H1 (cell line): Measurements from ENCODE around the gene DNAJA3. TPM values are rescaled to one million over a fixed set of nuclear protein-coding genes. Genes with fewer than 3 reads are reported as not detected.

Source experiments
- CTCF ChIA-PET: fragments of 300-600 bp; sonication (Branson Sonifier 250); formaldehyde crosslinking; loops from one replicate; lab custom pipeline; 2021; ENCODE audit not compliant: partially characterized antibody; lab: Charles Lee
- POLR2A ChIA-PET: fragments of 300-600 bp; sonication (Branson Sonifier 250); formaldehyde crosslinking; loops from one replicate; lab custom pipeline; 2021; ENCODE audit warnings: inconsistent platforms; ENCODE audit not compliant: partially characterized antibody; lab: Charles Lee
- DNase-seq, 2 experiments: peaks; one replicate each; pipeline versions ENCODE4 v3.0.0 to v3.0.0-alpha.2; 2010 to 2022; ENCODE audit warnings: low spot score in 2 of 2, low read depth in 1 of 2, mixed read lengths in 1 of 2
- FAIRE-seq: peaks from 2 replicates; lab custom pipeline; 2011; peaks lifted over from hg19 to GRCh38; lab: Jason Lieb, UNC
- H2AFZ ChIP-seq: 2 replicates; pipeline ENCODE4 v1.8.1; 2012; ENCODE audit warnings: low read length, inconsistent platforms
- H2AK5ac ChIP-seq: 2 replicates; pipeline ENCODE4 v1.6.1; 2013; ENCODE audit warnings: low read depth, low read length
- H2BK120ac ChIP-seq: replicated peaks from 2 replicates; pipeline ENCODE3; 2013; ENCODE audit warnings: low read depth, low read length, inconsistent platforms
- H2BK12ac ChIP-seq: 2 replicates; pipeline ENCODE4 v1.6.1; 2013; ENCODE audit warnings: low read depth, low read length
- H2BK15ac ChIP-seq: 2 replicates; pipeline ENCODE4 v1.6.1; 2013; ENCODE audit warnings: low read length
- H2BK20ac ChIP-seq: 2 replicates; pipeline ENCODE4 v1.6.1; 2013; ENCODE audit warnings: low read length
- H2BK5ac ChIP-seq: 2 replicates; pipeline ENCODE4 v1.6.1; 2013; ENCODE audit warnings: low read depth, low read length
- H3K14ac ChIP-seq: 2 replicates; pipeline ENCODE4 v1.6.1; 2013; ENCODE audit warnings: inconsistent platforms; ENCODE audit not compliant: insufficient read length
- H3K18ac ChIP-seq: 2 replicates; pipeline ENCODE4 v1.6.1; 2013; ENCODE audit warnings: low read length; ENCODE audit errors: extremely low read depth
- H3K23ac ChIP-seq: 2 replicates; pipeline ENCODE4 v1.6.1; 2013; ENCODE audit warnings: inconsistent platforms; ENCODE audit not compliant: insufficient read length
- H3K23me2 ChIP-seq: 2 replicates; pipeline ENCODE4 v1.6.1; 2013; ENCODE audit warnings: low read depth, low read length
- H3K27ac ChIP-seq: 2 replicates; pipeline ENCODE4 v1.6.1; 2011; ENCODE audit warnings: low read depth, low read length, inconsistent platforms
- H3K27me3 ChIP-seq, 4 experiments: replicated peaks in 1 of 4; 1 replicate in 1 of 4; 2 replicates in 3 of 4; pipeline versions ENCODE4 v1.6.1 to v1.8.1; 2011 to 2013; ENCODE audit warnings: low read length in 3 of 4, mild to moderate bottlenecking in 3 of 4, inconsistent platforms in 2 of 4, mixed read lengths in 2 of 4, moderate library complexity in 1 of 4; ENCODE audit not compliant: control insufficient read depth in 3 of 4, insufficient read depth in 3 of 4; ENCODE audit errors: extremely low read depth in 1 of 4
- H3K36me3 ChIP-seq, 4 experiments: 2 replicates each; pipeline versions ENCODE4 v1.6.1 to v1.8.1; 2011 to 2013; ENCODE audit warnings: mild to moderate bottlenecking in 4 of 4, low read length in 3 of 4, moderate library complexity in 2 of 4, control low read depth in 1 of 4, inconsistent platforms in 1 of 4; ENCODE audit not compliant: insufficient read depth in 4 of 4, control insufficient read depth in 2 of 4
- H3K4ac ChIP-seq: replicated peaks from 2 replicates; pipeline ENCODE3; 2013; ENCODE audit warnings: low read length, low read depth, mixed read lengths, inconsistent platforms; ENCODE audit not compliant: insufficient read length
- H3K4me1 ChIP-seq, 4 experiments: replicated peaks in 1 of 4; 1 replicate in 1 of 4; 2 replicates in 3 of 4; pipeline versions ENCODE4 v1.6.1 to v1.8.1; 2011 to 2013; ENCODE audit warnings: low read length in 3 of 4, inconsistent platforms in 2 of 4, mixed read lengths in 1 of 4; ENCODE audit not compliant: insufficient read depth in 4 of 4, control insufficient read depth in 3 of 4
- H3K4me2 ChIP-seq, 2 experiments: 2 replicates each; pipeline versions ENCODE4 v1.6.1 to v1.8.1; 2011 to 2013; ENCODE audit warnings: low read depth in 2 of 2, low read length in 2 of 2, control low read depth in 1 of 2, inconsistent platforms in 1 of 2, mild to moderate bottlenecking in 1 of 2; ENCODE audit not compliant: insufficient read depth in 1 of 2
- H3K4me3 ChIP-seq, 4 experiments: fragments of 200-600, 300-600 bp in 1 of 4; sonication (generic), shearing (Covaris generic), sonication (Bioruptor Twin) in 1 of 4; 2 replicates each; pipeline versions ENCODE4 v1.5.1 to v1.8.1; 2011 to 2016; ENCODE audit warnings: low read length in 4 of 4, low read depth in 3 of 4, control low read depth in 2 of 4, inconsistent platforms in 2 of 4, mild to moderate bottlenecking in 2 of 4, mixed read lengths in 1 of 4, moderate library complexity in 1 of 4; ENCODE audit not compliant: insufficient read depth in 2 of 4; ENCODE audit errors: extremely low read depth in 1 of 4
- H3K56ac ChIP-seq: replicated peaks from 2 replicates; pipeline ENCODE3; 2013; ENCODE audit warnings: low read depth, mild to moderate bottlenecking, mixed read lengths, low read length, inconsistent platforms; ENCODE audit not compliant: insufficient read length
- H3K79me1 ChIP-seq: 2 replicates; pipeline ENCODE4 v1.6.1; 2013; ENCODE audit warnings: low read depth, low read length, control low read depth
- H3K79me2 ChIP-seq, 2 experiments: 2 replicates each; pipeline versions ENCODE4 v1.6.1 to v1.8.1; 2012 to 2013; ENCODE audit warnings: low read length in 2 of 2, mild to moderate bottlenecking in 2 of 2, inconsistent platforms in 1 of 2; ENCODE audit not compliant: insufficient read depth in 2 of 2, control insufficient read depth in 1 of 2
- H3K9ac ChIP-seq, 4 experiments: replicated peaks in 1 of 4; 1 replicate in 1 of 4; 2 replicates in 3 of 4; pipeline versions ENCODE4 v1.6.1 to v1.8.1; 2011 to 2013; ENCODE audit warnings: low read depth in 3 of 4, low read length in 3 of 4, control low read depth in 2 of 4, mild to moderate bottlenecking in 2 of 4, moderate library complexity in 2 of 4, inconsistent platforms in 1 of 4; ENCODE audit errors: extremely low read depth in 1 of 4
- H3K9me3 ChIP-seq, 2 experiments: 2 replicates each; pipeline versions ENCODE4 v1.6.1 to v1.8.1; 2012 to 2013; ENCODE audit warnings: mild to moderate bottlenecking in 2 of 2, moderate library complexity in 2 of 2, control low read depth in 1 of 2, inconsistent platforms in 1 of 2, low read depth in 1 of 2, low read length in 1 of 2, mixed read lengths in 1 of 2; ENCODE audit not compliant: insufficient read depth in 2 of 2
- H4K20me1 ChIP-seq, 2 experiments: replicated peaks in 1 of 2; 2 replicates each; pipeline versions ENCODE3 to v1.8.1; 2011 to 2013; ENCODE audit warnings: inconsistent platforms in 2 of 2, low read length in 2 of 2, mild to moderate bottlenecking in 1 of 2; ENCODE audit not compliant: insufficient read depth in 2 of 2, control insufficient read depth in 1 of 2
- H4K5ac ChIP-seq: 2 replicates; pipeline ENCODE4 v1.6.1; 2013; ENCODE audit warnings: low read length, low read depth, mixed read lengths, inconsistent platforms; ENCODE audit not compliant: insufficient read length
- H4K8ac ChIP-seq: 2 replicates; pipeline ENCODE4 v1.8.0; 2013; ENCODE audit warnings: mild to moderate bottlenecking, moderate library complexity, low read length, inconsistent platforms; ENCODE audit not compliant: insufficient read depth; ENCODE audit errors: extremely low read depth
- H4K91ac ChIP-seq: replicated peaks from 2 replicates; pipeline ENCODE3; 2013; ENCODE audit warnings: low read length, mixed read lengths, inconsistent platforms; ENCODE audit not compliant: insufficient read length
- CBX8 ChIP-seq: fragments of 300-800, 300-1000 bp; sonication (generic); IDR thresholded peaks from 2 replicates; pipeline ENCODE4 v1.7.1; 2016; ENCODE audit warnings: low read depth, low read length, borderline replicate concordance
- FOSL1 ChIP-seq: IDR thresholded peaks from 2 replicates; pipeline ENCODE4 v1.6.1; 2011; ENCODE audit warnings: mild to moderate bottlenecking, low read depth, low read length, moderate library complexity; ENCODE audit not compliant: insufficient read depth
- GABPA ChIP-seq: IDR thresholded peaks from 2 replicates; pipeline ENCODE4 v1.6.1; 2011; ENCODE audit warnings: mild to moderate bottlenecking, low read length, moderate library complexity, borderline replicate concordance; ENCODE audit not compliant: insufficient read depth
- HDAC2 ChIP-seq, 2 experiments: fragments of 300-600 bp in 1 of 2; sonication (generic) in 1 of 2; IDR thresholded peaks; 2 replicates each; pipeline ENCODE4 v1.6.1; 2011 to 2012; ENCODE audit warnings: low read depth in 2 of 2, low read length in 2 of 2, mild to moderate bottlenecking in 2 of 2, moderate library complexity in 2 of 2, borderline replicate concordance in 1 of 2, inconsistent platforms in 1 of 2
- HDAC6 ChIP-seq: IDR thresholded peaks from one replicate; pipeline ENCODE4 v1.7.1; 2012; ENCODE audit warnings: low read depth, mild to moderate bottlenecking, inconsistent platforms, low read length, moderate library complexity
- TEAD4 ChIP-seq: IDR thresholded peaks from 2 replicates; pipeline ENCODE4 v1.6.1; 2012; ENCODE audit warnings: low read depth, low read length, inconsistent platforms, mixed read lengths
- WGBS, 2 experiments: shearing (Covaris generic) in 1 of 2; methylation state at CpG; one replicate each; pipeline versions ENCODE4 v1.1.6 to v1.1.7; 2013 to 2015; ENCODE audit warnings: low lambda C conversion rate in 2 of 2, mixed read lengths in 2 of 2, inconsistent platforms in 1 of 2, low coverage in 1 of 2, missing lambda C conversion rate in 1 of 2; ENCODE audit not compliant: insufficient replicate concordance in 2 of 2, insufficient coverage in 1 of 2, insufficient read length in 1 of 2; ENCODE audit errors: extremely low coverage in 1 of 2, missing lambda C conversion rate in 1 of 2; 5-methylcytosine and 5-hydroxymethylcytosine counted together
- polyA plus RNA-seq, 7 experiments: library from polyadenylated mRNA; depleted of rRNA in 3 of 7; stranded (reverse) in 5 of 7; unstranded in 2 of 7; fragments of >200 nt in 5 of 7; fragments of 200-250 nt in 2 of 7; gene quantifications; 1 replicate in 5 of 7; 2 replicates in 1 of 7; 4 replicates in 1 of 7; pipeline versions ENCODE4 v1.2.1 to v1.2.3, GENCODE V29; 2011 to 2013; ENCODE audit warnings: missing spikeins in 2 of 7, mixed read lengths in 2 of 7
- total RNA-seq: library from RNA; stranded (reverse); fragmentation: NEBNext Ultra II Directional; extraction: Animal tissue kit (Norgen Biotek cat#: 25700); gene quantifications from 2 replicates; pipeline ENCODE4 v1.2.1, GENCODE V29; 2021
- TF ChIP-seq, protein P1 (sequence below), 3 experiments: IDR thresholded peaks; 1 replicate in 2 of 3; 2 replicates in 1 of 3; pipeline versions ENCODE4 v1.5.1 to v1.6.1; 2011; ENCODE audit warnings: low read length in 3 of 3, mild to moderate bottlenecking in 3 of 3, inconsistent platforms in 2 of 3, low read depth in 1 of 3, moderate library complexity in 1 of 3; ENCODE audit not compliant: insufficient read depth in 1 of 3; ENCODE audit errors: control extremely low read depth in 1 of 3

The DNAJA3 gene
- total and polyA plus RNA-seq, 2 of the 8 experiments (the other 6 are each of a cell fraction or from before 2014, with no cell fraction given), result 37.3 to 59.1 TPM

DNA sequence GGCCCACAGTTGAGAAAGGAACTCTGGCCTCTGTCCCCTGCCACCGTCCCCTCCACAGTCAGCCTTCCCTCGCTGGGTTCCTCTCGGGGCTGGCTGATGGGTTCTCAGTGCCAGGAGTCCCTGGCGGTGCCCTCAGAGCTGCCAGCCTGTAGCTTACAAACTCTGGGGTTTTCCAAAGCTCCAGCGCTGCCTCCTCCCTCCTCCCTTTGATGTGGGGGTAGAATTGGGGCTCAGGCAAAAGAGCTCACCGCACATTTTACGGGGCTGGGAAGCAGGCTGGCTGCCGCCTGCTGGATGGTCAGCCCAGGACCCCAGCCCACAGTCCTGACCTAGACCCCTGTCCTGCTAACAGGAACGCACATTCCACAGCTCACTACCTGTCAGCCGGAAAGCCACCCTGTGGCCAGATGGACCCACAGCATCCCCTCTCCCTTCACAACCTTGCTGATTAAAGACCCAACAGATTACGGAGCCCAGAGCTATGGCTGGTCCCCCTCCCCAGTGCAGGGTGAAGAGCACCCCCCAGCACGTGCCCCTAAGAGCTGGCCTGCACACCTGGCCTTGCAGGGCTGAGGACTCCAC lies 48.0 kb upstream of the DNAJA3 start:
- no peak for DNase-seq
- Histone ChIP-seq H3K79me1 (peaks cover 3% of the 10 kb centered on the region; the same call in 1 of the 2 replicates), H4K5ac (no peak overlapping the region), H3K4ac (peak overlapping the region; percentile 12), H4K8ac (no peak overlapping the region; the same call in 1 of the 2 replicates), H2BK120ac (no peak overlapping the region), H3K9me3 (no peaks in the 10 kb centered on the region), H3K56ac (no peak overlapping the region), H3K36me3 (peaks cover 0 to 18% (median under 1%) of the 10 kb centered on the region in 4 experiments; a peak in 4 of 8 replicates), H2BK20ac (peak overlapping the region; percentile 72; the same call in 1 of the 2 replicates), H3K4me1 (peaks cover 4 to 58% (median 50%) of the 10 kb centered on the region in 4 experiments), H3K18ac (peak overlapping the region; percentile 44; the same call in 1 of the 2 replicates), H4K91ac (peak overlapping the region; percentile 66), H2BK15ac (peak overlapping the region; percentile 40; the same call in 1 of the 2 replicates), H2AK5ac (peak overlapping the region; percentile 40; the same call in 1 of the 2 replicates), H2BK12ac (peak overlapping the region; percentile 63; the same call in 1 of the 2 replicates), H3K27ac (no peak overlapping the region), H2BK5ac (peak overlapping the region; percentile 83), H3K23ac (no peak overlapping the region), H3K4me2 (peak overlapping the region; percentile 12 to 36), H3K14ac (no peak overlapping the region), H3K79me2 (peaks cover 0 to 11% of the 10 kb centered on the region in 2 experiments; a peak in 1 of 4 replicates), H4K20me1 (peaks cover 4 to 25% of the 10 kb centered on the region in 2 experiments), H2AFZ (no peak overlapping the region), H3K27me3 (no peaks in the 10 kb centered on the region), H3K9ac (no peak overlapping the region; a peak in 1 of 7 replicates), H3K4me3 (no peak overlapping the region), H3K23me2 (no peaks in the 10 kb centered on the region; the same call in 1 of the 2 replicates)
- no peak for FAIRE-seq
- ChIA-PET POLR2A (interaction anchor here (1.4 to 11.7 kb wide), 7 partner anchors 8 to 30 kb away, joined by 4 to 223 read pairs (median 12); partner anchors contain the start of gene PAM16), CTCF (interaction anchor here (0.6 to 24.8 kb wide), 18 partner anchors 8 to 394 kb away, joined by 3 to 659 read pairs (median 4); no protein-coding TSS in a partner anchor)
- 67% methylated on average over 12 of the region's 12 CpGs; no CpG with 5 or more reads in 1 of the 2 experiments for WGBS, 2 experiments
- TF ChIP-seq, protein P1, sequence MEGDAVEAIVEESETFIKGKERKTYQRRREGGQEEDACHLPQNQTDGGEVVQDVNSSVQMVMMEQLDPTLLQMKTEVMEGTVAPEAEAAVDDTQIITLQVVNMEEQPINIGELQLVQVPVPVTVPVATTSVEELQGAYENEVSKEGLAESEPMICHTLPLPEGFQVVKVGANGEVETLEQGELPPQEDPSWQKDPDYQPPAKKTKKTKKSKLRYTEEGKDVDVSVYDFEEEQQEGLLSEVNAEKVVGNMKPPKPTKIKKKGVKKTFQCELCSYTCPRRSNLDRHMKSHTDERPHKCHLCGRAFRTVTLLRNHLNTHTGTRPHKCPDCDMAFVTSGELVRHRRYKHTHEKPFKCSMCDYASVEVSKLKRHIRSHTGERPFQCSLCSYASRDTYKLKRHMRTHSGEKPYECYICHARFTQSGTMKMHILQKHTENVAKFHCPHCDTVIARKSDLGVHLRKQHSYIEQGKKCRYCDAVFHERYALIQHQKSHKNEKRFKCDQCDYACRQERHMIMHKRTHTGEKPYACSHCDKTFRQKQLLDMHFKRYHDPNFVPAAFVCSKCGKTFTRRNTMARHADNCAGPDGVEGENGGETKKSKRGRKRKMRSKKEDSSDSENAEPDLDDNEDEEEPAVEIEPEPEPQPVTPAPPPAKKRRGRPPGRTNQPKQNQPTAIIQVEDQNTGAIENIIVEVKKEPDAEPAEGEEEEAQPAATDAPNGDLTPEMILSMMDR (IDR thresholded peaks at IDR 0.05; ENCODE audit: control extremely low read depth in 1 of 3, insufficient read depth in 1 of 3, low read depth in 1 of 3, low read length in 3 of 3), result peak in 2 of 3 experiments; percentile 43 to 62; a peak in 3 of 4 replicates
- TF ChIP-seq CBX8, result no peak
- TF ChIP-seq FOSL1, result no peak
- TF ChIP-seq HDAC2 (IDR thresholded peaks at IDR 0.05; ENCODE audit: borderline replicate concordance in 1 of 2, low read depth in 2 of 2, low read length in 2 of 2), result no peak
- no peak for TF ChIP-seq HDAC6
- TF ChIP-seq GABPA, result peak; percentile 21; the same call in 1 of the 2 replicates
- TF ChIP-seq TEAD4, result peak; percentile 72; the same call in 1 of the 2 replicates
